Activated T-cell treated with anti-CD3 and anti-CD28 coated beads for 48 hours (primary cell): ENCODE data around the gene ENTPD6.

ENCODE experiments used
- DNase-seq: peaks from one replicate; pipeline ENCODE4 v3.0.0-alpha.2; 2020; ENCODE audit warnings: low read depth

ENTPD6 gene

GRCh38 chr20:25188218-25188617 lies 7.3 kb upstream of the ENTPD6 start:
- DNase-seq = no peak

- no peak for DNase-seq
These were observed 4.5 kb upstream of the ENTPD6 start for GRCh38 chr20:25191051-25191450.

- DNase-seq = no peak
These were observed 3.8 kb upstream of the ENTPD6 start for GRCh38 chr20:25191689-25192088.

GRCh38 chr20:25193843-25194242 lies 1.7 kb upstream of the ENTPD6 start:
- no peak for DNase-seq

- DNase-seq = no peak
These were observed 1.1 kb upstream of the ENTPD6 start for GRCh38 chr20:25194333-25194972.

GRCh38 chr20:25195962-25196785 lies 662 bp downstream of the ENTPD6 start:
- no peak for DNase-seq

GRCh38 chr20:25196786-25197120 lies 1.2 kb downstream of the ENTPD6 start:
- DNase-seq = no peak

GRCh38 chr20:25197183-25197869 lies 1.8 kb downstream of the ENTPD6 start:
- DNase-seq = no peak

GRCh38 chr20:25197870-25198190 lies 2.3 kb downstream of the ENTPD6 start:
- DNase-seq = no peak

GRCh38 chr20:25198663-25199383 lies 3.3 kb downstream of the ENTPD6 start:
- no peak for DNase-seq

- DNase-seq = no peak
These were observed 4.2 kb downstream of the ENTPD6 start for GRCh38 chr20:25199473-25200260.

- no peak for DNase-seq
These were observed 7.6 kb downstream of the ENTPD6 start for GRCh38 chr20:25203089-25203488.

GRCh38 chr20:25203871-25204320 lies 8.4 kb downstream of the ENTPD6 start:
- no peak for DNase-seq

- DNase-seq = no peak
These were observed 9.2 kb downstream of the ENTPD6 start for GRCh38 chr20:25204550-25205276.

GRCh38 chr20:25205277-25206062 lies 10.0 kb downstream of the ENTPD6 start:
- DNase-seq = no peak

- no peak for DNase-seq
These were observed 10.5 kb downstream of the ENTPD6 start for GRCh38 chr20:25206063-25206403.

GRCh38 chr20:25206548-25206947 lies 11.0 kb downstream of the ENTPD6 start:
- no peak for DNase-seq

- DNase-seq = no peak
These were observed 11.8 kb downstream of the ENTPD6 start for GRCh38 chr20:25207149-25207959.

GRCh38 chr20:25207960-25208534 lies 12.5 kb downstream of the ENTPD6 start:
- DNase-seq = no peak
